ENCODE data around the gene GSTO1.

Gene GSTO1

DNA sequence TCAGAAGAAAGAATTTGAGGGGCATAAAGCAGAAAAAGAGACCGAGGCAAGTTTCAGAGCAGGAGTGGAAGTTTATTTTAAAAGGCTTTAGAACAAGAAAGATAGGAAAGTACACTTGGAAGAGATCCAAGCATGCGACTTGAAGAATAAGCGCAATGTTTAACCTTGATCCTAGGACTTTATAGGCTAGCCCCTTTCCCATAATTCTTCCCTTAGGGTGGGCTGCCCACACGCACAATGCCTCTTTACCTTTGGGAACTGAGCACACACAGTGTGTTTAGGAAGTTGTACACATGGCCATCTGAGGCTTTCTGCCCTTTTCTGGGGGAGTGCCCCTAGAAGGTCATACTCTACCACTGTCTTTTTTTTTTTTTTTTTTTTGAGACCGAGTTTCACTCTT lies 11.2 kb upstream of the GSTO1 start:
- Histone ChIP-seq H3K36me3 (ENCODE audit: control insufficient read depth in 2 of 2, insufficient read depth in 1 of 2, low read length in 2 of 2) (no peaks in the 10 kb centered on the region), H3K27ac (ENCODE audit: extremely low read depth, low read depth, low read length) (no peak overlapping the region), H3K4me1 (ENCODE audit: control insufficient read depth, insufficient read depth, low read length) (no peaks in the 10 kb centered on the region), H3K4me3 (ENCODE audit: low read depth, low read length) (no peak overlapping the region), H3K9me3 (ENCODE audit: control insufficient read depth, insufficient read depth, low read depth, low read length) (no peaks in the 10 kb centered on the region)
- ChIA-PET POLR2A (no interaction called here), CTCF (no interaction called here)
- no peak for TF ChIP-seq ZNF404 (tag by site-specific recombination; IDR thresholded peaks at IDR 0.05)
- TF ChIP-seq ZBTB21 (tag by site-specific recombination; IDR thresholded peaks at IDR 0.05) = no peak
- no peak for TF ChIP-seq ZNF324 (tag by site-specific recombination; IDR thresholded peaks at IDR 0.05)
- TF ChIP-seq, protein P1, sequence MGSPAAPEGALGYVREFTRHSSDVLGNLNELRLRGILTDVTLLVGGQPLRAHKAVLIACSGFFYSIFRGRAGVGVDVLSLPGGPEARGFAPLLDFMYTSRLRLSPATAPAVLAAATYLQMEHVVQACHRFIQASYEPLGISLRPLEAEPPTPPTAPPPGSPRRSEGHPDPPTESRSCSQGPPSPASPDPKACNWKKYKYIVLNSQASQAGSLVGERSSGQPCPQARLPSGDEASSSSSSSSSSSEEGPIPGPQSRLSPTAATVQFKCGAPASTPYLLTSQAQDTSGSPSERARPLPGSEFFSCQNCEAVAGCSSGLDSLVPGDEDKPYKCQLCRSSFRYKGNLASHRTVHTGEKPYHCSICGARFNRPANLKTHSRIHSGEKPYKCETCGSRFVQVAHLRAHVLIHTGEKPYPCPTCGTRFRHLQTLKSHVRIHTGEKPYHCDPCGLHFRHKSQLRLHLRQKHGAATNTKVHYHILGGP (tag by site-specific recombination; IDR thresholded peaks at IDR 0.05) = no peak
- TF ChIP-seq ZNF24 (tag by site-specific recombination; IDR thresholded peaks at IDR 0.05) = no peak
- TF ChIP-seq SCRT1 (tag by site-specific recombination; IDR thresholded peaks at IDR 0.05; ENCODE audit: borderline replicate concordance) = no peak
- no peak for TF ChIP-seq ZEB2 (tag by site-specific recombination; IDR thresholded peaks at IDR 0.05)
- TF ChIP-seq MYNN (tag by site-specific recombination; IDR thresholded peaks at IDR 0.05; ENCODE audit: borderline replicate concordance) = no peak
- TF ChIP-seq, protein P2, sequence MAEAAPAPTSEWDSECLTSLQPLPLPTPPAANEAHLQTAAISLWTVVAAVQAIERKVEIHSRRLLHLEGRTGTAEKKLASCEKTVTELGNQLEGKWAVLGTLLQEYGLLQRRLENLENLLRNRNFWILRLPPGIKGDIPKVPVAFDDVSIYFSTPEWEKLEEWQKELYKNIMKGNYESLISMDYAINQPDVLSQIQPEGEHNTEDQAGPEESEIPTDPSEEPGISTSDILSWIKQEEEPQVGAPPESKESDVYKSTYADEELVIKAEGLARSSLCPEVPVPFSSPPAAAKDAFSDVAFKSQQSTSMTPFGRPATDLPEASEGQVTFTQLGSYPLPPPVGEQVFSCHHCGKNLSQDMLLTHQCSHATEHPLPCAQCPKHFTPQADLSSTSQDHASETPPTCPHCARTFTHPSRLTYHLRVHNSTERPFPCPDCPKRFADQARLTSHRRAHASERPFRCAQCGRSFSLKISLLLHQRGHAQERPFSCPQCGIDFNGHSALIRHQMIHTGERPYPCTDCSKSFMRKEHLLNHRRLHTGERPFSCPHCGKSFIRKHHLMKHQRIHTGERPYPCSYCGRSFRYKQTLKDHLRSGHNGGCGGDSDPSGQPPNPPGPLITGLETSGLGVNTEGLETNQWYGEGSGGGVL (tag by site-specific recombination; IDR thresholded peaks at IDR 0.05) = no peak
- TF ChIP-seq, protein P3, sequence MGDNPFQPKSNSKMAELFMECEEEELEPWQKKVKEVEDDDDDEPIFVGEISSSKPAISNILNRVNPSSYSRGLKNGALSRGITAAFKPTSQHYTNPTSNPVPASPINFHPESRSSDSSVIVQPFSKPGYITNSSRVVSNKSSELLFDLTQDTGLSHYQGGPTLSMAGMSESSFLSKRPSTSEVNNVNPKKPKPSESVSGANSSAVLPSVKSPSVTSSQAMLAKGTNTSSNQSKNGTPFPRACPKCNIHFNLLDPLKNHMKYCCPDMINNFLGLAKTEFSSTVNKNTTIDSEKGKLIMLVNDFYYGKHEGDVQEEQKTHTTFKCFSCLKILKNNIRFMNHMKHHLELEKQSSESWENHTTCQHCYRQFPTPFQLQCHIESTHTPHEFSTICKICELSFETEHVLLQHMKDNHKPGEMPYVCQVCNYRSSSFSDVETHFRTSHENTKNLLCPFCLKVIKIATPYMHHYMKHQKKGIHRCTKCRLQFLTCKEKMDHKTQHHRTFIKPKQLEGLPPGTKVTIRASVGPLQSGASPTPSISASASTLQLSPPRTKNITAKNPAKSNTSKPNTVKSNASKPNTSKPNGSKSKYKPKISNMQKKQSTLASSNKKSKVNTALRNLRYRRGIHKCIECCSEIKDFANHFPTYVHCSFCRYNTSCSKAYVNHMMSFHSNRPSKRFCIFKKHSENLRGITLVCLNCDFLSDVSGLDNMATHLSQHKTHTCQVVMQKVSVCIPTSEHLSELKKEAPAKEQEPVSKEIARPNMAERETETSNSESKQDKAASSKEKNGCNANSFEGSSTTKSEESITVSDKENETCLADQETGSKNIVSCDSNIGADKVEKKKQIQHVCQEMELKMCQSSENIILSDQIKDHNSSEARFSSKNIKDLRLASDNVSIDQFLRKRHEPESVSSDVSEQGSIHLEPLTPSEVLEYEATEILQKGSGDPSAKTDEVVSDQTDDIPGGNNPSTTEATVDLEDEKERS (tag by site-specific recombination; IDR thresholded peaks at IDR 0.05) = no peak
- TF ChIP-seq ZNF416 (tag by site-specific recombination; IDR thresholded peaks at IDR 0.05) = no peak

DNA sequence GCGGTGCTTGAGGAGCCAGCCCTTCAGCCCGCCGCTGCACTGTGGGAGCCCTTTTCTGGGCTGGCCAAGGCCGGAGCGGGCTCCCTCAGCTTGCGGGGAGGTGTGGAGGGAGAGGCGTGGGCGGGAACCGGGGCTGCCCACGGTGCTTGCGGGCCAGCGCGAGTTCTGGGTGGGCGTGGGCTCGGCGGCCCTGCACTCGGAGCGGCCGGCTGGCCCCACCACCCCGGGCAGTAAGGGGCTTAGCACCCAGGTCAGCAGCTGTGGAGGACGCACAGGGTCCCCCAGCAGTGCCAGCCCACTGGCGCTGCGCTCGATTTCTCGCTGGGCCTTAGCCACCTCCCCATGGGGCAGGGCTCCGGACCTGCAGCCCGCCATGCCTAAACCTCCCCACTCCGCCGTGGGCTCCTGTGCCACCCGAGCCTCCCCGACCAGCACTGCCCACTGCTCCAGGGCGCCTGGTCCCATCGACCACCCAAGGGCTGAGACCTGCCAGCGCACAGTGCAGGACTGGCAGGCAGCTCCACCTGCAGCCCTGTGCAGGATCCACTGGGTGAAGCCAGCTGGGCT lies 9.5 kb upstream of the GSTO1 start:
- Histone ChIP-seq H3K4me1 (ENCODE audit: control insufficient read depth, insufficient read depth, low read length) (no peaks in the 10 kb centered on the region), H3K4me3 (ENCODE audit: low read depth, low read length) (no peak overlapping the region), H3K36me3 (ENCODE audit: control insufficient read depth in 2 of 2, insufficient read depth in 1 of 2, low read length in 2 of 2) (no peaks in the 10 kb centered on the region), H3K27ac (ENCODE audit: extremely low read depth, low read depth, low read length) (no peak overlapping the region), H3K9me3 (ENCODE audit: control insufficient read depth, insufficient read depth, low read depth, low read length) (no peaks in the 10 kb centered on the region)
- ChIA-PET CTCF (interaction anchor here (2.9 kb wide), 1 partner anchor 10 kb away, joined by 8 read pairs; the partner anchor contains the start of gene GSTO1), POLR2A (no interaction called here)
- TF ChIP-seq ZNF654 (tag by site-specific recombination; IDR thresholded peaks at IDR 0.05; ENCODE audit: low read depth) (no peak), ZFHX2 (tag by site-specific recombination; conservative IDR thresholded peaks at IDR 0.05) (0 out of 2 replicates have a peak, but pooled peaks have one; percentile 16), ZNF169 (tag by site-specific recombination; IDR thresholded peaks at IDR 0.05) (no peak), ZNF112 (tag by site-specific recombination; IDR thresholded peaks at IDR 0.05) (no peak)
- TF ChIP-seq, protein P4, sequence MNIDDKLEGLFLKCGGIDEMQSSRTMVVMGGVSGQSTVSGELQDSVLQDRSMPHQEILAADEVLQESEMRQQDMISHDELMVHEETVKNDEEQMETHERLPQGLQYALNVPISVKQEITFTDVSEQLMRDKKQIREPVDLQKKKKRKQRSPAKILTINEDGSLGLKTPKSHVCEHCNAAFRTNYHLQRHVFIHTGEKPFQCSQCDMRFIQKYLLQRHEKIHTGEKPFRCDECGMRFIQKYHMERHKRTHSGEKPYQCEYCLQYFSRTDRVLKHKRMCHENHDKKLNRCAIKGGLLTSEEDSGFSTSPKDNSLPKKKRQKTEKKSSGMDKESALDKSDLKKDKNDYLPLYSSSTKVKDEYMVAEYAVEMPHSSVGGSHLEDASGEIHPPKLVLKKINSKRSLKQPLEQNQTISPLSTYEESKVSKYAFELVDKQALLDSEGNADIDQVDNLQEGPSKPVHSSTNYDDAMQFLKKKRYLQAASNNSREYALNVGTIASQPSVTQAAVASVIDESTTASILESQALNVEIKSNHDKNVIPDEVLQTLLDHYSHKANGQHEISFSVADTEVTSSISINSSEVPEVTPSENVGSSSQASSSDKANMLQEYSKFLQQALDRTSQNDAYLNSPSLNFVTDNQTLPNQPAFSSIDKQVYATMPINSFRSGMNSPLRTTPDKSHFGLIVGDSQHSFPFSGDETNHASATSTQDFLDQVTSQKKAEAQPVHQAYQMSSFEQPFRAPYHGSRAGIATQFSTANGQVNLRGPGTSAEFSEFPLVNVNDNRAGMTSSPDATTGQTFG (tag by site-specific recombination; IDR thresholded peaks at IDR 0.05; ENCODE audit: borderline replicate concordance) = no peak
